Nephron progenitor cell (in vitro differentiated cells): ENCODE data around the gene SLC35F4.

Experiments
- DNase-seq: peaks from one replicate; pipeline ENCODE4 v3.0.0; 2021
- H3K27ac Mint-ChIP-seq: 2 replicates; pipeline ENCODE4 v1.8.0; 2021; ENCODE audit warnings: mild to moderate bottlenecking, moderate library complexity, mixed read lengths
- H3K27me3 Mint-ChIP-seq: 2 replicates; pipeline ENCODE4 v1.8.0; 2021; ENCODE audit warnings: mild to moderate bottlenecking, low read depth, mixed read lengths; ENCODE audit not compliant: poor library complexity
- H3K36me3 Mint-ChIP-seq: 2 replicates; pipeline ENCODE4 v1.8.0; 2021; ENCODE audit warnings: low read depth, mixed read lengths
- H3K4me1 Mint-ChIP-seq: 2 replicates; pipeline ENCODE4 v1.8.0; 2021; ENCODE audit warnings: mixed read lengths
- H3K4me3 Mint-ChIP-seq: 2 replicates; pipeline ENCODE4 v1.8.0; 2021; ENCODE audit warnings: mild to moderate bottlenecking, moderate library complexity, mixed read lengths
- H3K9me3 Mint-ChIP-seq: 2 replicates; pipeline ENCODE4 v1.8.0; 2021; ENCODE audit warnings: mild to moderate bottlenecking, moderate library complexity, mixed read lengths
- CTCF ChIP-seq: fragments of 200-600 bp; sonication (generic); IDR thresholded peaks from 2 replicates; pipeline ENCODE4 v1.5.0; 2021; ENCODE audit warnings: antibody characterized with exemption

Gene SLC35F4

GRCh38 chr14:57835766-57836165, 30.1 kb downstream of the SLC35F4 start:
- no peak overlapping the region for H3K27ac Mint-ChIP-seq
- DNase-seq: no peak
- H3K36me3 Mint-ChIP-seq: no peaks in the 10 kb centered on the region
- TF ChIP-seq CTCF: no peak
- H3K27me3 Mint-ChIP-seq: peaks cover 4% of the 10 kb centered on the region
- no peak overlapping the region for H3K4me3 Mint-ChIP-seq
- H3K4me1 Mint-ChIP-seq: no peaks in the 10 kb centered on the region
- H3K9me3 Mint-ChIP-seq: no peaks in the 10 kb centered on the region

- no peaks in the 10 kb centered on the region for H3K4me1 Mint-ChIP-seq
- no peaks in the 10 kb centered on the region for H3K36me3 Mint-ChIP-seq
Measured at GRCh38 chr14:57834961-57835360, 30.9 kb downstream of the SLC35F4 start.

GRCh38 chr14:57834001-57834598, 31.8 kb downstream of the SLC35F4 start:
- no peak for DNase-seq
- TF ChIP-seq CTCF: no peak
- H3K27ac Mint-ChIP-seq: no peak overlapping the region

More at GRCh38 chr14:57834961-57835360, 30.9 kb downstream of the SLC35F4 start:
- DNase-seq: no peak
- no peak overlapping the region for H3K27ac Mint-ChIP-seq
- H3K9me3 Mint-ChIP-seq: no peaks in the 10 kb centered on the region
- no peak overlapping the region for H3K4me3 Mint-ChIP-seq
- no peak for TF ChIP-seq CTCF
- H3K27me3 Mint-ChIP-seq: peaks cover 7% of the 10 kb centered on the region

GRCh38 chr14:57833323-57833722, 32.6 kb downstream of the SLC35F4 start:
- Mint-ChIP-seq H3K27me3 (peaks cover 7% of the 10 kb centered on the region), H3K9me3 (no peaks in the 10 kb centered on the region), H3K27ac (no peak overlapping the region), H3K4me3 (no peak overlapping the region), H3K4me1 (no peaks in the 10 kb centered on the region), H3K36me3 (no peaks in the 10 kb centered on the region)
- no peak for DNase-seq
- no peak for TF ChIP-seq CTCF

More at GRCh38 chr14:57834001-57834598, 31.8 kb downstream of the SLC35F4 start:
- no peak overlapping the region for H3K4me3 Mint-ChIP-seq
- no peaks in the 10 kb centered on the region for H3K4me1 Mint-ChIP-seq
- peaks cover 7% of the 10 kb centered on the region for H3K27me3 Mint-ChIP-seq
- no peaks in the 10 kb centered on the region for H3K9me3 Mint-ChIP-seq
- no peaks in the 10 kb centered on the region for H3K36me3 Mint-ChIP-seq

GRCh38 chr14:57831981-57832380, 33.9 kb downstream of the SLC35F4 start:
- H3K36me3 Mint-ChIP-seq: no peaks in the 10 kb centered on the region
- peak; percentile 8 for DNase-seq
- no peak for TF ChIP-seq CTCF

GRCh38 chr14:57828713-57829112, 37.2 kb downstream of the SLC35F4 start:
- peaks cover 4% of the 10 kb centered on the region for H3K27me3 Mint-ChIP-seq
- H3K4me3 Mint-ChIP-seq: no peak overlapping the region
- H3K9me3 Mint-ChIP-seq: peaks cover 11% of the 10 kb centered on the region
- H3K4me1 Mint-ChIP-seq: no peaks in the 10 kb centered on the region
- H3K36me3 Mint-ChIP-seq: no peaks in the 10 kb centered on the region
- TF ChIP-seq CTCF: no peak
- H3K27ac Mint-ChIP-seq: no peak overlapping the region
- no peak for DNase-seq

More at GRCh38 chr14:57831981-57832380, 33.9 kb downstream of the SLC35F4 start:
- H3K27me3 Mint-ChIP-seq: peaks cover 7% of the 10 kb centered on the region
- no peak overlapping the region for H3K4me3 Mint-ChIP-seq
- H3K9me3 Mint-ChIP-seq: no peaks in the 10 kb centered on the region
- H3K4me1 Mint-ChIP-seq: no peaks in the 10 kb centered on the region
- no peak overlapping the region for H3K27ac Mint-ChIP-seq
